Measurements from ENCODE around the gene IBA57.
"Not testable (repeated sequence)": the region's sequence is repeated elsewhere in the genome, so short reads cannot be mapped to it uniquely, and the experiment has no call there.

DNA sequence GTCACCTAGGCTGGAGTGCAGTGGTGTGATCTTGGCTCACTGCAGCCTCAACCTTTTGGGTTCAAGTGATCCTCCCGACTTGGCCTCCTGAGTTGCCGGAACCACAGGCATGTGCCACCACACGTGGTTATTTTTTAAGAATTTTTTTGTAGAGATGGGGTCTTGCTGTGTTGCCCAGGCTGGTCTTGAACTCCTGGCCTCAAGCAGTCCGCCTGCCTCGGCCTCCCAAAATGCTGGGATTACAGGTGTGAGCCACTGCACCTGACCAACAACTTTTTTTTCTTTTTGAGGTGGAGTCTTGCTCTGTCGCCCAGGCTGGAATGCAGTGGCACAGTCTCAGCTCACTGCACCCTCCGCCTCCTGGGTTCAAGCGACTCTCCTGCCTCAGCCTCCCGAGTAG, 55.5 kb downstream of the IBA57 start:
- TF ChIP-seq CTCF, POLR2A, POLR2AphosphoS5 (IDR thresholded peaks at IDR 0.05): not testable (repeated sequence)
